NCI-H82 treated with DMSO at 0.1 percent for 48 hours (cell line): ENCODE data around the gene STAT5B.
"Not testable (repeated sequence)": the region's sequence is repeated elsewhere in the genome, so short reads cannot be mapped to it uniquely, and the experiment has no call there.

ENCODE experiments used
- DNase-seq: peaks from one replicate; lab custom pipeline; 2025; ENCODE audit not compliant: unreplicated experiment; lab: John Stamatoyannopoulos, UW

The STAT5B gene

DNA sequence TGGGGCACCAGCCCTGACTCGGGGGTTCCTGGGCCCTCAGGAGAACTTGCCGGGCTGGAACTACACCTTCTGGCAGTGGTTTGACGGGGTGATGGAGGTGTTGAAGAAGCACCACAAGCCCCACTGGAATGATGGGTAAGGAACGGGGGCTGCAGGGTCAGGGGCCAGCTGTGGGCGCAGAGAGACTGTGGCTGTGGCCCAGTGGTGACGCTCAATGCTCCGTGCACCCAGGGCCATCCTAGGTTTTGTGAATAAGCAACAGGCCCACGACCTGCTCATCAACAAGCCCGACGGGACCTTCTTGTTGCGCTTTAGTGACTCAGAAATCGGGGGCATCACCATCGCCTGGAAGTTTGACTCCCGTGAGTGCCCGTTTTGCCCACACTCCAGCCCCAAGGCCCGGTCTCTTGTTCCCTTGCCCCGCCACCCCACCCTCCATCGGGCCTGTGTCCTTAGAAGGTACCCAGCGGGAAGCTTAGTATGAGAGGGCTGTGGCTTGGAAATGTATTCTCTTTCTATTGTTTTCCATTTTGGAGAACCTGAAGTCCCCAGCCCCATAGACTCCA is 31.3 kb upstream of the STAT5B start:
- no peak for DNase-seq

DNA sequence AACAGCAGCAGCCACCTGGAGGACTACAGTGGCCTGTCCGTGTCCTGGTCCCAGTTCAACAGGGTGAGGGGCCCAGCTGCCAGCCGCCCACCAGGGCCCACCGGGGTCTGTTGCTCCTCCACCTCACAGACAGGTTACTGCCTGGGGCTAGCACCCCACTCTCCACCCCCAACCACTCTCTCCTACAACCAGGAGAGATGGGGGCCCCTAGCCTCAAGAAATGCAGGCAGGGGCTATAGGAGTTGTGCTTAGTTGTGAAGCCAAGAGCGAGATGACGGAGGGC is 30.1 kb upstream of the STAT5B start:
- DNase-seq: no peak

GRCh38 chr17:42305543-42306384 is 29.6 kb upstream of the STAT5B start:
- no peak for DNase-seq

- DNase-seq: not testable (repeated sequence)
Observed at GRCh38 chr17:42305031-42305330, 28.8 kb upstream of the STAT5B start.

DNA sequence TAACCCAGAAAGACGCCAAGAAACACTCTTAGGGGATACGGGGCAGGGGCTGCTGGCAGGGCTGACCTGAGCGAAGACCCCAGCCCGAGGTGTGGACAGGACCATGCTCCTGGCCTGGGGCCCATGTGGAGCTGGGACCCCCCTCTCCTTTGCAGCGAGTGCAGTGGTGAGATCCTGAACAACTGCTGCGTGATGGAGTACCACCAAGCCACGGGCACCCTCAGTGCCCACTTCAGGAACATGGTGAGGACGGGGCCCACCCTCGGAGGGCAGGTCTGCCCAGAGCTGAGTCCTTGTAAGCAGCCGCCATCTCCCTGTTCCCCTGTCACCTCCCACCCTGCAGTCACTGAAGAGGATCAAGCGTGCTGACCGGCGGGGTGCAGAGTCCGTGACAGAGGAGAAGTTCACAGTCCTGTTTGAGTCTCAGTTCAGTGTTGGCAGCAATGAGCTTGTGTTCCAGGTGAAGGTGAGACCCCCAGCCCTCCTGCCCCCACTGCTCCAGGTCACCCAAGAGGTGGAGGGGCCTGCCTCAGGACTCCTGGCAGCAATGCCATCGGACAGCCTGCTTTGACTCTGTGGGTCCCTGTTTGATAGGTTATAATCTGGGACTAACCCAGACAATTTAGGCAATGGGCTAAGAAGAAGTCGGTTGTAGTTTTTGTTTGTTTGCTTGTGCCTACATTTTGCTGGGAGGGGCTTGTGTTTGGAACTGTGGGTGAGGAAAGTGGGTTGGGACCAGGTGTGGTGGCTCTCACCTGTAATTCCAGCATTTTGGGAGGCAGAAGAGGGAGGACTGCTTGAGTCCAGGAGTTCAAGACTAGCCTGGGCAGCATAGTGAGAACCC is 28.2 kb upstream of the STAT5B start:
- no peak for DNase-seq

- DNase-seq: no peak
Observed at GRCh38 chr17:42303694-42304093, 27.5 kb upstream of the STAT5B start.

GRCh38 chr17:42301022-42301421 is 24.8 kb upstream of the STAT5B start:
- no peak for DNase-seq

GRCh38 chr17:42299913-42300312 is 23.7 kb upstream of the STAT5B start:
- not testable (repeated sequence) for DNase-seq

GRCh38 chr17:42299361-42299760 is 23.2 kb upstream of the STAT5B start:
- not testable (repeated sequence) for DNase-seq

- not testable (repeated sequence) for DNase-seq
Observed at GRCh38 chr17:42297775-42298174, 21.6 kb upstream of the STAT5B start.

- DNase-seq: no peak
Observed at GRCh38 chr17:42296012-42296411, 19.8 kb upstream of the STAT5B start.

DNA sequence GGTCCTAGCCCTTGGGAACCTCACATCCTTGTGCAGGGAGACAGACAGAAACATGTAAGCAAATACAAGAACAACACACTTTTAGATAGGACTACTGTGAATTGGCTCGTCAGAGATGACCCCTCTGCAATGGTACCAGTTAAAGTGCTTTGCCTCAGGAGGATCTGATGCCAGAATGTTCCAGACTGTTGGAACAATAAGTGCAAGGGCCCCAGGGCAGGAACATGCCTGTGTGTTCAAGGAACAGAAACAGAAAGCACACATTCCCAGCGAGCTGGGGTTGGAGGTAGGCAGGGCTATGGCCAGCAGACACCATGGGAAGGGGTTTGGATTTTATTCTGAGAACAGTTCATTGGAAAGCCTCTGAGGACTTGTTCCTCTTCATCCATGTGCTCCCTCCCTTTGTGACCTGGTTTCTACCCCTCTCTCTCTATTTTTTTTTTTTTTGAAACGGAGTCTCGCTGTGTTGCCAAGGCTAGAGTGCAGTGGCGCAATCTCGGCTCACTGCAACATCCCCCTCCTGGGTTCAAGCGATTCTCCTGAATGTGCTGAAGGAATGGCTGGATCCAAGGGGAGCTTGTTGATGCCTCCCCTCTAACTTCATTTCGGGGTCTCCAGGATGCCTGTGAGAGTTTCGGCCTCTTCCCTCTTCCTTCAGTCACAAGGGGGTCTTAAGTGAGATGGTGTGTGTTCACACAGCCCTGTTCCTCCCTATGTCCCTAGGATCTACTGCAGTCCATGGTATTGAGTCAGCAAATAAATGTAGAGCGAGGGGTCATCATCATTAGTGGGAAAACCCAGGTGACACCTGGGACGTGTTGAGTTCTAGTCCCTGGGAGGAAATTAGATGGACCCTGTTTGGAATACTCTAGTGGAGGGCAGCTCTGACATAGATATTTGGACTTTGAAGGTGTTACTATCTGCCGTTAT is 18.5 kb upstream of the STAT5B start:
- no peak for DNase-seq

DNA sequence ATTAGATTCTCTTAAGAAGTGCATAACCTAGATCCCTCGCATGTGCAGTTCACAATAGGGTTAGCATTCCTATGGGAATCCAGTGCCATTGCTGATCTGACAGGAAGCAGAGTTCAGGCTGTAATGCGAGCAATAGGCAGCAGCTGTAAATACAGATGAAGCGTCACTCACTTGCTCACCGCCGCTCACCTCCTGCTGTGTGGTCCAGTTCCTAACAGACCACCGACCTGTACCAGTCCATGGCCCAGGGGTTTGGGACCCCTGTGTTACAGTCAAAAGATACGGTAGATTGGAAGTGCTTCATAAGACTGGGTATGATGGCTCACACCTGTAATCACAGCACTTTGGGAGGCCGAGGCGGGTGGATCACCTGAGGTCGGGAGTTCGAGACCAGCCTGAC is 14.9 kb upstream of the STAT5B start:
- no peak for DNase-seq

- no peak for DNase-seq
Observed at GRCh38 chr17:42290577-42290976, 14.4 kb upstream of the STAT5B start.

DNA sequence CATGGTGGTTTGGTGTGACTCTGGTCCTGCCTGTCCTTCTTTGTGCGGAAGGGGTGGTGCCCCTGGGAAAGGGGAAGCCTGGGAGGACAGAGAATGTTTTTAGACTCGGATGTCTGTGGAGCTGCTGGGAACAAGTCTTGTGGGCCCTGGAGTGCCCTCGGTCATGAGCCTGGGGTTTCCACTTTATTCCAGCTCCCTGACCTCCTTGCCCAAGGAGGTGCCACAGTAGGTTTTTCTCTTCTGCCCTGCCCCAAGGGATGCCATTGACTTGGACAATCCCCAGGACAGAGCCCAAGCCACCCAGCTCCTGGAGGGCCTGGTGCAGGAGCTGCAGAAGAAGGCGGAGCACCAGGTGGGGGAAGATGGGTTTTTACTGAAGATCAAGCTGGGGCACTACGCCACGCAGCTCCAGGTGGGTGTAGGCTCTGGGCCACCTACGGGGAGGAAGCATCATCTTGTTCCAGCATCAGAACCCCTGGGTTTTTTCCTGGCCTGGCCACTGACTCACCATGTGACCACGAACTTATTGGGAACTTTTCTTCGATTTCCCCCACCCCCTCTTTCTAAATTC is 13.5 kb upstream of the STAT5B start:
- DNase-seq: no peak

DNA sequence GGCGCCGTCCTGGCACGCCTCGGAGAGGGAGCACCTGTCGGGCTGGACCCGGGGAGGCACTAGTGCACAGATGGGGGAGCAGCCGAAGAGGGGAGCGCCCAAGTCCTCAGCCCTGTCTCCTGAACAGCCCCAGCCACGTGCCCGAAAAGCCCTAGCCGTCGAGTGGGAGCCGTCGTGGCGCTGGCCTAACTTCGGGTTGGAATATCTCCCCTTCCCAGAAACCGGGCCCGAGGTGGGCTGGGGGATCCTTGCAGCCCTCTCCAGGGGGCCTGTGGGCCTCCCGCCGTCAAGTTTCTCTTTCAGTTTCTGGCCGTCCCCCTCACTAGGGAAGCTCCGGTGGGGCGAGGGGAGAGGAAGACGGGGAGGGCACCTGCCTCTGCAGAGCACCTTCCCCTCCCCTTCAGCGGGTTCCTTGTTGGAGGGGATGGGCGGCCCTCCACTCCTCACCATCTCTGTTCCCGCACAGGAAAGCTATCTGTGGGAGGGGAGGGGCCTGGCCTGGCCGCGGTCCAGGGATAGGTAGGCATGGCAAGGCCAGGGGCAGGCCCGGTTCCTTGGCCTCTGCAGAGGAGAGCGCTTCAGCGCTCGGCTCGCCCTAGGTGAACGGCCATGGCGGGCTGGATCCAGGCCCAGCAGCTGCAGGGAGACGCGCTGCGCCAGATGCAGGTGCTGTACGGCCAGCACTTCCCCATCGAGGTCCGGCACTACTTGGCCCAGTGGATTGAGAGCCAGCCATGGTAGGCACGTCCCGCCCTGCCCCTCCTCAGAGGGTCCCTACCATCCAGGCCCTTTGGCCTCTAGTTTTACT is 12.8 kb upstream of the STAT5B start:
- no peak for DNase-seq

GRCh38 chr17:42287977-42288802 is 12.0 kb upstream of the STAT5B start, which contains the start of gene STAT5A:
Gene STAT5A (plus strand): TSS chr17:42288498. CDS start chr17:42289412, 914 bp downstream.
- no peak for DNase-seq

- no peak for DNase-seq
Observed at GRCh38 chr17:42287305-42287976, 11.2 kb upstream of the STAT5B start.
